Esophagus squamous epithelium (tissue), 4 donors: ENCODE measurements around the gene NIM1K.

Source experiments
- POLR2A ChIP-seq, 4 donors: fragments of 450-650 bp; IDR thresholded peaks; one replicate each; pipeline ENCODE4 v1.6.1; 2017; ENCODE audit warnings: antibody characterized with exemption in 4 of 4, mild to moderate bottlenecking in 4 of 4, moderate library complexity in 3 of 4
- TF ChIP-seq, protein P1 (sequence below), 6 experiments: fragments of 450-650 bp in 4 of 6; fragments of 200-600 bp in 2 of 6; sonication (generic) in 2 of 6; IDR thresholded peaks; one replicate each; pipeline ENCODE4 v1.5.1; 2016 to 2019; ENCODE audit warnings: antibody characterized with exemption in 6 of 6, mild to moderate bottlenecking in 4 of 6, moderate library complexity in 4 of 6

DNA sequence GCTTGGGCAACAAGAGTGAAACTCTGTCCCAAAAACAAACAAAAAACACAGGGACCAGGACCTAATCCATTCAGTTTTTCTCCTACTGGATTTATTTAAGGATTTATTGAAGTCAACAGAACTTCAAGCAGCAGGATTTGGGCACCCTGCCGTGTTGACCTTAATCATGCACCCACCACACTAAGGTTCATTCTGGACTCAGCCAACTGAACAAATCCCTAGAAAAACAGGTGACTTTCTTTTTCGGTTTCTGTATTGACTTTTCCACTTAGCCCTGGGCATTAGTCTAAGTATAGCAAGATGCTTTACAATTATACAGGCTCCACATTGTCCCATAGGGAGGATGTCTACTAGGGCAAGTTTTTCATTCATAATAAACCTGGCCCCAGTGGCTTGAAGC is 41.3 kb upstream of the NIM1K start:
- TF ChIP-seq, protein P1, sequence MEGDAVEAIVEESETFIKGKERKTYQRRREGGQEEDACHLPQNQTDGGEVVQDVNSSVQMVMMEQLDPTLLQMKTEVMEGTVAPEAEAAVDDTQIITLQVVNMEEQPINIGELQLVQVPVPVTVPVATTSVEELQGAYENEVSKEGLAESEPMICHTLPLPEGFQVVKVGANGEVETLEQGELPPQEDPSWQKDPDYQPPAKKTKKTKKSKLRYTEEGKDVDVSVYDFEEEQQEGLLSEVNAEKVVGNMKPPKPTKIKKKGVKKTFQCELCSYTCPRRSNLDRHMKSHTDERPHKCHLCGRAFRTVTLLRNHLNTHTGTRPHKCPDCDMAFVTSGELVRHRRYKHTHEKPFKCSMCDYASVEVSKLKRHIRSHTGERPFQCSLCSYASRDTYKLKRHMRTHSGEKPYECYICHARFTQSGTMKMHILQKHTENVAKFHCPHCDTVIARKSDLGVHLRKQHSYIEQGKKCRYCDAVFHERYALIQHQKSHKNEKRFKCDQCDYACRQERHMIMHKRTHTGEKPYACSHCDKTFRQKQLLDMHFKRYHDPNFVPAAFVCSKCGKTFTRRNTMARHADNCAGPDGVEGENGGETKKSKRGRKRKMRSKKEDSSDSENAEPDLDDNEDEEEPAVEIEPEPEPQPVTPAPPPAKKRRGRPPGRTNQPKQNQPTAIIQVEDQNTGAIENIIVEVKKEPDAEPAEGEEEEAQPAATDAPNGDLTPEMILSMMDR (IDR thresholded peaks at IDR 0.05), result no peak
- TF ChIP-seq POLR2A (IDR thresholded peaks at IDR 0.05), result no peak
